ENCODE measurements around the gene SP100.

DNA sequence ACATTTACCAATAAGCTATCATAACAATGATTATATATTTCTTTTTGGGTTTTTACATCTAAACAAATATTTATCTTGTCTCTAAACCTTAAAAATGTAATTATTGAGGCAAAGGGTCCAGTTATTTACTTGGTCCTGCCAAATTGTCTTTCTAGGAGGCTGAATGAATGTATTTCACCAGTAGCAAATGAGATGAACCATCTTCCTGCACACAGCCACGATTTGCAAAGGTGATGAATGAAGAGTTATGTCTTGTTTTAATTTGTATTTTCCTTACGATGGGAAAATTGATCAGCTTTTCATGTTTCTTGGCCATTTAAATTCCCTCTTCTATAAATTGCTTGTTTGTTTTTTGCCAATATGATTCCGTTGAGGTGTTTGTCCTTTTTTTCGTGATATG lies 1.4 kb downstream of the SP100 start:
- TF ChIP-seq POLR2A (IDR thresholded peaks at IDR 0.05), result no peak
- TF ChIP-seq, protein P1, sequence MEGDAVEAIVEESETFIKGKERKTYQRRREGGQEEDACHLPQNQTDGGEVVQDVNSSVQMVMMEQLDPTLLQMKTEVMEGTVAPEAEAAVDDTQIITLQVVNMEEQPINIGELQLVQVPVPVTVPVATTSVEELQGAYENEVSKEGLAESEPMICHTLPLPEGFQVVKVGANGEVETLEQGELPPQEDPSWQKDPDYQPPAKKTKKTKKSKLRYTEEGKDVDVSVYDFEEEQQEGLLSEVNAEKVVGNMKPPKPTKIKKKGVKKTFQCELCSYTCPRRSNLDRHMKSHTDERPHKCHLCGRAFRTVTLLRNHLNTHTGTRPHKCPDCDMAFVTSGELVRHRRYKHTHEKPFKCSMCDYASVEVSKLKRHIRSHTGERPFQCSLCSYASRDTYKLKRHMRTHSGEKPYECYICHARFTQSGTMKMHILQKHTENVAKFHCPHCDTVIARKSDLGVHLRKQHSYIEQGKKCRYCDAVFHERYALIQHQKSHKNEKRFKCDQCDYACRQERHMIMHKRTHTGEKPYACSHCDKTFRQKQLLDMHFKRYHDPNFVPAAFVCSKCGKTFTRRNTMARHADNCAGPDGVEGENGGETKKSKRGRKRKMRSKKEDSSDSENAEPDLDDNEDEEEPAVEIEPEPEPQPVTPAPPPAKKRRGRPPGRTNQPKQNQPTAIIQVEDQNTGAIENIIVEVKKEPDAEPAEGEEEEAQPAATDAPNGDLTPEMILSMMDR (IDR thresholded peaks at IDR 0.05), result no peak
